PFSK-1 (cell line): Measurements from ENCODE around the gene LDAH.

Source experiments
- POLR2AphosphoS5 ChIP-seq: IDR thresholded peaks from 2 replicates; pipeline ENCODE4 v1.6.1; 2012; ENCODE audit warnings: low read depth, mild to moderate bottlenecking, control low read depth, low read length, moderate library complexity
- TAF1 ChIP-seq: IDR thresholded peaks from 2 replicates; pipeline ENCODE4 v1.6.1; 2012; ENCODE audit warnings: low read length, control low read depth, borderline replicate concordance; ENCODE audit not compliant: insufficient read depth

DNA sequence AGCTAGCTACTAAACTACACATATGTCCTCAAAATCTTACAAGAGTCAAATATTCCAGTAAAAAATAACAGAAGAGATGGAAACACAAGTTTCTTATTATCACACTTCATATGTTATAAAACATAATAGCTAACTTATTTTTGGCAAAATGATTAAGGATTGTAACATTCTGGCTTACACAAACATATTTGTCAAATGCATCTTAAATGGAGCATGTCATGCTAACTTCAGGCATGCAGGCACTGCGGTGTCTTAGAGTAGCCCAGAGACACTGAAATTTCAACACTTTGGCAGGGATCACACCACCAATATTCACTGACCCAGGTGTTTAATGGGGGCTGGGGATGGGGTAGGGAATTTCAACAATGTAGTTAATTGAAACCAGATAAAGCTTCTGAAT, 51.6 kb downstream of the LDAH start:
- TF ChIP-seq TAF1 = no peak
- TF ChIP-seq POLR2AphosphoS5 = no peak
